Epithelial cell of proximal tubule (primary cell): Measurements from ENCODE around the gene LCMT1. TPM values are rescaled to one million over a fixed set of nuclear protein-coding genes. Genes with fewer than 3 reads are reported as not detected.
A peak's percentile ranks its signal among the peaks of the same experiment; 100 is the strongest.
"Not testable (repeated sequence)": the region's sequence is repeated elsewhere in the genome, so short reads cannot be mapped to it uniquely, and the experiment has no call there.

Experiments
- DNase-seq: peaks from one replicate; pipeline ENCODE4 v3.0.0-alpha.2; 2011; ENCODE audit warnings: low read depth
- H3K4me3 ChIP-seq: 2 replicates; pipeline ENCODE4 v1.5.1; 2011; ENCODE audit warnings: low read depth, mild to moderate bottlenecking, low read length
- total RNA-seq: library from RNA; depleted of rRNA; stranded (reverse); fragments of >200 nt; gene quantifications from 2 replicates; pipeline ENCODE4 v1.2.3, GENCODE V29; 2015
- TF ChIP-seq, protein P1 (sequence below): conservative IDR thresholded peaks from 2 replicates; pipeline ENCODE4 v1.5.1; 2012; ENCODE audit warnings: low read depth, mild to moderate bottlenecking, low read length

Gene LCMT1
- total RNA-seq, 1 donor from 2014 or later = 56.9 TPM

DNA sequence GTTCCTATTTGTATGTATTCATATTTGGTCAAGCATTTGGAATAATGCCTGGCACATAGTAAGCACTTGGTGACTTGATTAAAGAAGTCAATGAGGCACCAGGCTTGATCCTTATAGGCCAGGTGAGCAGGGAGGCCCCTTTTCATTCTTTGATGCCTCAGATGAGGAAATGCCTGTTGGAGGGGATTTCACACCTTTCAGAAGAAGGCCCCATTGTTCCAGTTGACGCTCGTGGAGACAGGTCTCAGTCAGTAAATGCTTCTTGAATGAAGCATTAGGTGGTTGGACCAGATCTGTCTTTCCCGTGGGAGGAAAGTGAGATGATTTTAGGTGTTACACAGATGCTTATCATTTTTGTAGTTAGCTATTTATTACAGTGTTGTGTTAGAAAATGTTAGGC is 13.0 kb downstream of the LCMT1 start:
- TF ChIP-seq, protein P1, sequence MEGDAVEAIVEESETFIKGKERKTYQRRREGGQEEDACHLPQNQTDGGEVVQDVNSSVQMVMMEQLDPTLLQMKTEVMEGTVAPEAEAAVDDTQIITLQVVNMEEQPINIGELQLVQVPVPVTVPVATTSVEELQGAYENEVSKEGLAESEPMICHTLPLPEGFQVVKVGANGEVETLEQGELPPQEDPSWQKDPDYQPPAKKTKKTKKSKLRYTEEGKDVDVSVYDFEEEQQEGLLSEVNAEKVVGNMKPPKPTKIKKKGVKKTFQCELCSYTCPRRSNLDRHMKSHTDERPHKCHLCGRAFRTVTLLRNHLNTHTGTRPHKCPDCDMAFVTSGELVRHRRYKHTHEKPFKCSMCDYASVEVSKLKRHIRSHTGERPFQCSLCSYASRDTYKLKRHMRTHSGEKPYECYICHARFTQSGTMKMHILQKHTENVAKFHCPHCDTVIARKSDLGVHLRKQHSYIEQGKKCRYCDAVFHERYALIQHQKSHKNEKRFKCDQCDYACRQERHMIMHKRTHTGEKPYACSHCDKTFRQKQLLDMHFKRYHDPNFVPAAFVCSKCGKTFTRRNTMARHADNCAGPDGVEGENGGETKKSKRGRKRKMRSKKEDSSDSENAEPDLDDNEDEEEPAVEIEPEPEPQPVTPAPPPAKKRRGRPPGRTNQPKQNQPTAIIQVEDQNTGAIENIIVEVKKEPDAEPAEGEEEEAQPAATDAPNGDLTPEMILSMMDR = no peak
- no peak for DNase-seq

DNA sequence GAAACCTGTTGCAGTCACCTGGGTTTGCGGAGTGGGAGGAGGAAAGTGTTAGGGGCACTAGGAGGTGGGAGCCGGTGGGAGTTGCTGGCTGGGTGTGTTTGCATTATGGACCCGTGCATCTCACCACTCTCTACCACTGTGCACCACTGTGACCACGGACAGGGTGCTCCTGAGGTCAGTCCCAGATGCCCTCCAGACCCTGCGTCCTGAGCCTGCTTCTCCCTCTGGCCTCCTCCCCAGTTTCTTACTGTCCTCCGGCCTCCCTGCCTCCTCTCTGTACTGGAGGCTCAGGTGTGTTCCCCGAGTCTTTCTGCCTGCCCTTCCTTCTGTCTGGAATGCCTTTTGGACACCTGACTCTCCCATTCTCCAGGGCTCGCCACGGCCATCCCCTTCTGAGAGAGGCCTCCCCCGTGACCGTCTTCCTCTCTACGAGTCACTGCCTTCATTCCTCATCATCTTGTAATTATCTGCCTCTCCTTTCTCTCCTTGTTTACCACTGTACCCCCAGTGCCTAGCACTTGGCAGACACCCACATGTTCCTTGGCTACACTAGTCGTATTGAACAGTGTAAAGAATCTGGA is 14.6 kb downstream of the LCMT1 start:
- not testable (repeated sequence) for H3K4me3 ChIP-seq, DNase-seq

More for the DNA sequence above, 13.0 kb downstream of the LCMT1 start:
- no peak overlapping the region for H3K4me3 ChIP-seq

DNA sequence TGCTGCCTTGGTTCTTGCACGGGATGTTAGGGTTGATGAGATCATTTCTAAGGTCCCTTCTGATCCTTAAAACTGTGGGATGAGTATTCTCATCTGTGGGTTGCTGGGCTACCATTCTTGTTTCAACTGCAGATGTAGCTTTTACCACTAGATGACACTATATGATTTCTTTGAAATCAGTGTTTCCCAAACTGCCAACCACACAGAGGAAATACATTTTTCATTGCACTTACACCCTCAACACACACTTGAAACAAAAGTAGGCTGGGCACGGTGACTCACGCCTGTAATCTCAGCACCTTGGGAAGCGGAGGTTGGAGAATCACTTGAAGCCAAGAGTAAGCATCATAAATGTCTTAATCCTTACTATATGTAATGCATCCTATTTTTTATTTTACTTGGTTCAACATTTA is 15.3 kb downstream of the LCMT1 start:
- no peak for DNase-seq
- no peak overlapping the region for H3K4me3 ChIP-seq
- TF ChIP-seq, protein P1 = peak; percentile 78

DNA sequence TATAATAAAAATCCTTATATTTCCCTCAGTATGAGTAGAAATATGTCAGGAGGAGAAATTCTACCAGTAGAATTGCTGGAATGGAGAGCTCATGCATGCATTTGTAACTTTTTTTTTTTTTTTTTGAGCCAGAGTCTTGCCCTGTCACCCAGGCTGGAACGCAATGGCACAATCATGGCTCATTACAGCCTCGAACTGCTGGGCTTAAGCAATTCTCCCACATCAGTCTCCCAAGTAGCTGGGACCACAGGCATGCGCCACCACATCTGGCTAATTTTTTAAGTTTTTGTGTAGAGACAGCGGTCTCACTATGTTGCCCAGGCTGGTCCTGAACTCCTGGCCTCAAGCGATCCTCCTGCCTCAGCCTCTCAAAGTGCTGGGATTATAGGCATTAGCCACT is 21.2 kb downstream of the LCMT1 start:
- DNase-seq, H3K4me3 ChIP-seq: not testable (repeated sequence)

DNA sequence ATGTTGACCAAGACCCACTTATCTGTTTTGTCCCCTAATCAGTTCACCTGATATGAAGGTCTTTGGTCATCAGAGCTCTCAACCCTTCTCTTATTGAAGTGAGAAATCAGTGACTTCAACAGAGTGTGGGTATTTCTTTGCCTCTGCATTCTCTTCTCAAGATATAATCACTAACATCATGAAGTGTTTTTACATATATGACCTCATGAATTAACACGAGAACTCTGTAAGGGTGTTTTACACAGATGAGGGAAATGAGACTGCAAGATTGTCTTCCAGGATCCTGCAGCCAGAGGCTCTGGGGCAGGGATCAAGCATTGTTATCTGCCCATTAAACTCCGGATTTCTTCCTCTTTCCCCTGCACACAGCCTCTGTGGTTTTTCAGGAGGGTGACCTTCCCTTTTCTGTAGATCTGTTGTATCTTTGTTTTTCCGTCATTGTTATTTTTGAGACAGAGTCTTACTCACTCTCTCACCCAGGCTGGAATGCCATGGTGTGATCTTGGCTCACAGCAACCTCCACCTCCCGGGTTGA is 22.7 kb downstream of the LCMT1 start:
- TF ChIP-seq, protein P1 = no peak
- H3K4me3 ChIP-seq = no peak overlapping the region
- no peak for DNase-seq

DNA sequence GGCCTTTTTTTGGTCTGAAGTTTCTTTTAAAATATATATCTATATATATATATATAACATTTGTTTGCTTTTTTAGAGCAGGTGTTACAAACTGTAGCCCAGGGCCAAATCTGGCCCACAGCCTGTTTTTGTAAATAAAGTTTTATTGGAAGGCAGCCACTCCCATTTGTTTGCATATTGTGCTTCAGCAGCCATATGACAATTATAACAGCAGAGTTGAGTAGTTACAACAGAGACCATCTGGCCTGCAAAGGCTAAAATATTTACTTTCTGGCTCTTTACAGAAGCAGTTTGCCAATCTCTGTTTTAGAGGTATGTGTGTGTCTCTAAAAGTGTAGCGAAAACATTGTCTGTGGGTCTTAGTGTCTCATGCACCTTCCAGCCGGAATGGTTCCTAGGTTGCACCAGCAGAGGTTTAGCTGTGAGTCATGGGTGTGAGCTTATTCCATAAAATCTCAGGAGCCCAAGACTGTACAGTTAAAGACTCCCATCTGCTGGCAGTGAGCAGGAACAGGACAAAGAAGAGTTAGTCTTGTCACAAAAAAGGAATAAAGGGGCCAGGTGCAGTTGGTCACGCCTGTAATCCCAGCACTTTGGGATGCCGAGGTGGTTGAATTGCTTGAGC is 23.8 kb downstream of the LCMT1 start:
- no peak overlapping the region for H3K4me3 ChIP-seq
- TF ChIP-seq, protein P1 = peak; percentile 71
- DNase-seq = no peak

DNA sequence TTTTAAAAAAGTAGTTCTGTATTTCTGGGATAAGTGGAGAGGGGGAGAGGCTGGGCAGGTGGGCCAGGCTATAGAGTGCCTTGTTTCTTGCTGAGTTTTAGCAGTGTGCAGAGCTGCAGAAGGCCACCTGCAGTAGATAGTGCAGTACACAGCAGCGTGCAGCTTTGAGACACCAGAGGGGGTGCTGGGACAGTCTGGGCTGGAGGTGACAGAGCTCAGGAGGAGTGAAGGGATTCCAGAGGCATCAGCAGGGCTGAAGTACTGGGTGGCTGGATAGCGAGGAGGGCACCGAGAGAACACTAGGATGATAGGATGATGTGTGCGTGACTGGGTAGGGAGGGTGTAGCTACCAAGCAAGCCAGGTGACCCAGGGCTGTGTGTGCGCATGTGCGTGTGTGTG is 26.6 kb downstream of the LCMT1 start:
- no peak overlapping the region for H3K4me3 ChIP-seq
- TF ChIP-seq, protein P1 = peak; percentile 3

DNA sequence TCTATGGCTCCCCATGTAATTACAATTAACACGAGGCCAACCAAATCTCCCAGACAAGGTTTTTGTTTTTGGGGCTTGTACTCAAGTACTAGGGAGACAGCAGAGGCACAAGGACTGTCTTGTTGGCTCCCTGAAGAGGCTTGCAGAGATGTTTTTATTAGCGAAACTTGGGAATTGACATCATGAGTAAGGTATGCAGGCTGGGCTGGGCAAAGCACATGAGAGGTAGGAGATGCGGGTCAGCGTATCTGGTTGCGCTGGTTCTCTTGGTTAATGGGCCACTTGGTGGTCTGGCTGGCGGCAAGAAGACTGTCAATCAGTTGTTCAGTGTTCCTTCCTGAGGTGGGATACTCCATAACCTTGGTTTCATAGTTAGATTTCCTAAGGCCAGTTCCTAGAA is 28.9 kb downstream of the LCMT1 start:
- TF ChIP-seq, protein P1 = no peak
- no peak overlapping the region for H3K4me3 ChIP-seq
- no peak for DNase-seq

More for the DNA sequence above, 26.6 kb downstream of the LCMT1 start:
- DNase-seq = no peak
